NB4 (cell line): ENCODE results near the gene AADACL2.

Experiments used
- MYC ChIP-seq: IDR thresholded peaks from 2 replicates; pipeline ENCODE4 v1.6.1; 2011; ENCODE audit warnings: low read depth, low read length
- POLR2A ChIP-seq: IDR thresholded peaks from 2 replicates; pipeline ENCODE4 v1.6.1; 2011; ENCODE audit warnings: mild to moderate bottlenecking; ENCODE audit not compliant: insufficient read length; ENCODE audit errors: extremely low read depth
- TF ChIP-seq, protein P1 (sequence below): IDR thresholded peaks from one replicate; pipeline ENCODE4 v1.5.1; 2012; ENCODE audit warnings: low read depth, low read length
- TF ChIP-seq, protein P2 (sequence below): IDR thresholded peaks from 2 replicates; pipeline ENCODE4 v1.6.1; 2011; ENCODE audit warnings: low read depth, low read length

DNA sequence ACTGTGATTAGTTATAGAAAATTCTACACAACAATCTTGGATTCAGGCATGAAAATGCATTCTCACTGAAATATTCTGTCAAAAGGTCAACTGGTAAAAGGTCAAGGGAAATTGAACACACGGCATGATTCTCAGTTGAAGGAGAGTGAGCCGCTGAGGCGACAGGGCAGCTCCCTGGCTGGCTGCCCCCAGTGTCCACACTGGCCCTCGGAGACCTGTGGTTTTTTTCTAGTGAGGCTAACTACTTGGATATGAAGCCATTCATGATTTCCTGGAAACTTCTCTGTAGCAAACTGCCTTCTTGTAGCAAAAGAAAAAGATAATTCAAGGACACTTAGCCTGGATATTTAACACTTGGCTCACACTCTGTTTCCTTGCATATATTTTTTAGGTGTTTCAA, 37.2 kb downstream of the AADACL2 start:
- TF ChIP-seq, protein P1, sequence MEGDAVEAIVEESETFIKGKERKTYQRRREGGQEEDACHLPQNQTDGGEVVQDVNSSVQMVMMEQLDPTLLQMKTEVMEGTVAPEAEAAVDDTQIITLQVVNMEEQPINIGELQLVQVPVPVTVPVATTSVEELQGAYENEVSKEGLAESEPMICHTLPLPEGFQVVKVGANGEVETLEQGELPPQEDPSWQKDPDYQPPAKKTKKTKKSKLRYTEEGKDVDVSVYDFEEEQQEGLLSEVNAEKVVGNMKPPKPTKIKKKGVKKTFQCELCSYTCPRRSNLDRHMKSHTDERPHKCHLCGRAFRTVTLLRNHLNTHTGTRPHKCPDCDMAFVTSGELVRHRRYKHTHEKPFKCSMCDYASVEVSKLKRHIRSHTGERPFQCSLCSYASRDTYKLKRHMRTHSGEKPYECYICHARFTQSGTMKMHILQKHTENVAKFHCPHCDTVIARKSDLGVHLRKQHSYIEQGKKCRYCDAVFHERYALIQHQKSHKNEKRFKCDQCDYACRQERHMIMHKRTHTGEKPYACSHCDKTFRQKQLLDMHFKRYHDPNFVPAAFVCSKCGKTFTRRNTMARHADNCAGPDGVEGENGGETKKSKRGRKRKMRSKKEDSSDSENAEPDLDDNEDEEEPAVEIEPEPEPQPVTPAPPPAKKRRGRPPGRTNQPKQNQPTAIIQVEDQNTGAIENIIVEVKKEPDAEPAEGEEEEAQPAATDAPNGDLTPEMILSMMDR = no peak
- TF ChIP-seq, protein P2, sequence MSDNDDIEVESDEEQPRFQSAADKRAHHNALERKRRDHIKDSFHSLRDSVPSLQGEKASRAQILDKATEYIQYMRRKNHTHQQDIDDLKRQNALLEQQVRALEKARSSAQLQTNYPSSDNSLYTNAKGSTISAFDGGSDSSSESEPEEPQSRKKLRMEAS = no peak
- TF ChIP-seq POLR2A = no peak
- TF ChIP-seq MYC = no peak
